Neural cell (in vitro differentiated cells): ENCODE measurements around the gene RBM8A. TPM values are rescaled to one million over a fixed set of nuclear protein-coding genes. Genes with fewer than 3 reads are reported as not detected.

ENCODE experiments used
- H2AFZ ChIP-seq: fragments of 200-600, 300-800 bp; sonication (generic), shearing (Covaris generic); 2 replicates; pipeline ENCODE4 v1.6.0; 2014; ENCODE audit warnings: low read depth, mild to moderate bottlenecking, antibody characterized with exemption, low read length, moderate library complexity
- H3F3A ChIP-seq: fragments of 200-600 bp; shearing (Covaris generic); 2 replicates; pipeline ENCODE4 v1.6.1; 2016; ENCODE audit warnings: mild to moderate bottlenecking, moderate library complexity, mixed read lengths, antibody characterized with exemption, low read length; ENCODE audit not compliant: insufficient read depth, poor library complexity, severe bottlenecking
- H3K27ac ChIP-seq: fragments of 200-600, 300-800 bp; sonication (generic), shearing (Covaris generic); 2 replicates; pipeline ENCODE4 v1.5.1; 2014; ENCODE audit warnings: mild to moderate bottlenecking, low read length, moderate library complexity
- H3K27me3 ChIP-seq: fragments of 300-800, 200-600 bp; sonication (generic), shearing (Covaris generic); 2 replicates; pipeline ENCODE4 v1.6.0; 2014; ENCODE audit warnings: mild to moderate bottlenecking, low read depth, low read length, moderate library complexity; ENCODE audit not compliant: insufficient read depth
- H3K36me3 ChIP-seq: fragments of 300-800, 200-600 bp; sonication (generic), shearing (Covaris generic); 2 replicates; pipeline ENCODE4 v1.5.1; 2014; ENCODE audit warnings: mild to moderate bottlenecking, antibody characterized with exemption, low read length, moderate library complexity; ENCODE audit not compliant: insufficient read depth
- H3K4me2 ChIP-seq: fragments of 300-800, 200-600 bp; sonication (generic), shearing (Covaris generic); 2 replicates; pipeline ENCODE4 v1.6.0; 2014; ENCODE audit warnings: mild to moderate bottlenecking, low read length
- H3K4me3 ChIP-seq: fragments of 300-800, 200-600 bp; sonication (generic), shearing (Covaris generic); 2 replicates; pipeline ENCODE4 v1.5.1; 2014; ENCODE audit warnings: mild to moderate bottlenecking, low read length, moderate library complexity
- H3K79me2 ChIP-seq: fragments of 200-600 bp; shearing (Covaris generic); replicated peaks from 2 replicates; pipeline ENCODE4 v1.6.0; 2014; ENCODE audit warnings: mild to moderate bottlenecking, low read length, moderate library complexity; ENCODE audit not compliant: insufficient read depth
- H3K9ac ChIP-seq: fragments of 300-800, 200-600 bp; sonication (generic), shearing (Covaris generic); 2 replicates; pipeline ENCODE4 v1.6.1; 2016; ENCODE audit warnings: mild to moderate bottlenecking, low read length, mixed read lengths
- H3K9me2 ChIP-seq: fragments of 200-600 bp; shearing (Covaris generic); 2 replicates; pipeline ENCODE4 v1.6.1; 2016; ENCODE audit warnings: mild to moderate bottlenecking, low read length, mixed read lengths; ENCODE audit not compliant: insufficient read depth
- H3K9me3 ChIP-seq: fragments of 200-600, 300-800 bp; sonication (generic), shearing (Covaris generic); 2 replicates; pipeline ENCODE4 v1.6.1; 2016; ENCODE audit warnings: mild to moderate bottlenecking, mixed run types, low read length, moderate library complexity, mixed read lengths
- H4K20me1 ChIP-seq: fragments of 200-600 bp; shearing (Covaris generic); 2 replicates; pipeline ENCODE4 v1.6.1; 2016; ENCODE audit warnings: mild to moderate bottlenecking, mixed run types; ENCODE audit not compliant: insufficient read depth
- CTCF ChIP-seq: fragments of 450-650 bp; IDR thresholded peaks from 2 replicates; pipeline ENCODE4 v1.5.1; 2014; ENCODE audit warnings: antibody characterized with exemption, mild to moderate bottlenecking, moderate library complexity; ENCODE audit not compliant: poor library complexity, severe bottlenecking
- EP300 ChIP-seq: fragments of 450-650 bp; conservative IDR thresholded peaks from 2 replicates; pipeline ENCODE4 v1.6.1; 2014; ENCODE audit warnings: antibody characterized with exemption, mild to moderate bottlenecking, moderate library complexity; ENCODE audit not compliant: poor library complexity, severe bottlenecking
- EZH2 ChIP-seq: fragments of 200-600, 300-800 bp; shearing (Covaris generic), sonication (generic); IDR thresholded peaks from 2 replicates; pipeline ENCODE4 v1.6.1; 2014; ENCODE audit warnings: antibody characterized with exemption, low read length, borderline replicate concordance, mild to moderate bottlenecking; ENCODE audit not compliant: insufficient read depth, poor library complexity, severe bottlenecking
- MXI1 ChIP-seq: fragments of 450-650 bp; conservative IDR thresholded peaks from 2 replicates; pipeline ENCODE4 v1.6.1; 2014; ENCODE audit warnings: antibody characterized with exemption, mild to moderate bottlenecking; ENCODE audit not compliant: poor library complexity, severe bottlenecking
- POLR2AphosphoS5 ChIP-seq: IDR thresholded peaks from 2 replicates; pipeline ENCODE4 v1.6.1; 2012
- RAD21 ChIP-seq: fragments of 450-650 bp; conservative IDR thresholded peaks from 2 replicates; pipeline ENCODE4 v1.6.1; 2014; ENCODE audit warnings: antibody characterized with exemption, mild to moderate bottlenecking, moderate library complexity
- REST ChIP-seq: IDR thresholded peaks from 2 replicates; pipeline ENCODE4 v1.6.1; 2012; ENCODE audit warnings: borderline replicate concordance
- SMC3 ChIP-seq: fragments of 450-650 bp; conservative IDR thresholded peaks from 2 replicates; pipeline ENCODE4 v1.6.1; 2014; ENCODE audit warnings: antibody characterized with exemption, mild to moderate bottlenecking, moderate library complexity; ENCODE audit not compliant: poor library complexity
- TAF1 ChIP-seq: IDR thresholded peaks from 2 replicates; pipeline ENCODE4 v1.6.1; 2012; ENCODE audit warnings: low read depth
- polyA minus RNA-seq: library from RNA; depleted of rRNA, polyadenylated mRNA; stranded (reverse); fragments of >200 nt; gene quantifications from 2 replicates; pipeline ENCODE4 v1.2.3, GENCODE V29; 2014
- polyA plus RNA-seq: library from polyadenylated mRNA; depleted of rRNA; stranded (reverse); fragments of >200 nt; gene quantifications from 2 replicates; pipeline ENCODE4 v1.2.3, GENCODE V29; 2014

RBM8A gene
- polyA plus RNA-seq = 301 and 366 TPM in 2 replicates
- 194 and 274 TPM in 2 replicates for polyA minus RNA-seq

- Histone ChIP-seq H3K36me3 (no peaks in the 10 kb centered on the region), H3K9ac (peak within 1 kb of the TSS; percentile 84), H4K20me1 (no peaks in the 10 kb centered on the region), H3K9me2 (no peaks in the 10 kb centered on the region), H2AFZ (peak within 1 kb of the TSS; percentile 58), H3K9me3 (no peaks in the 10 kb centered on the region), H3F3A (no peaks in the 10 kb centered on the region), H3K4me2 (peak within 1 kb of the TSS; percentile 93), H3K27me3 (no peaks in the 10 kb centered on the region), H3K27ac (peak within 1 kb of the TSS; percentile 97), H3K79me2 (peaks cover 11% of the 10 kb centered on the region), H3K4me3 (peak within 1 kb of the TSS; percentile 70)
- TF ChIP-seq SMC3 = peak; percentile 77
- peak; percentile 65 for TF ChIP-seq RAD21
- TF ChIP-seq EP300 = peak; percentile 67
- peak; percentile 92 for TF ChIP-seq TAF1
- TF ChIP-seq MXI1 = peak; percentile 96
- no peak for TF ChIP-seq EZH2
- TF ChIP-seq CTCF = peak; percentile 95
- TF ChIP-seq REST = peak; percentile 92
- peak; percentile 97 for TF ChIP-seq POLR2AphosphoS5
Measured at GRCh38 chr1:145927063-145927886, at the start of gene RBM8A. Gene RBM8A, minus strand, starts transcription at chr1:145927484. Its CDS starts 58 bp downstream, at chr1:145927426.

- Histone ChIP-seq H3K79me2 (no peaks in the 10 kb centered on the region), H3K36me3 (no peaks in the 10 kb centered on the region), H3K9me3 (no peaks in the 10 kb centered on the region), H3F3A (no peaks in the 10 kb centered on the region), H3K4me2 (no peak overlapping the region), H3K9ac (peak overlapping the region; percentile 28), H2AFZ (no peak overlapping the region), H3K4me3 (no peak overlapping the region), H4K20me1 (no peaks in the 10 kb centered on the region), H3K27me3 (no peaks in the 10 kb centered on the region), H3K27ac (no peak overlapping the region), H3K9me2 (no peaks in the 10 kb centered on the region)
- no peak for TF ChIP-seq CTCF
- TF ChIP-seq EP300 = no peak
- no peak for TF ChIP-seq REST
- no peak for TF ChIP-seq POLR2AphosphoS5
- no peak for TF ChIP-seq SMC3
- TF ChIP-seq RAD21 = no peak
- TF ChIP-seq EZH2 = no peak
- no peak for TF ChIP-seq MXI1
- no peak for TF ChIP-seq TAF1
Measured at GRCh38 chr1:145977016-145977415, 49.7 kb upstream of the RBM8A start.
